ENCODE results near the gene FAM124B. TPM values are rescaled to one million over a fixed set of nuclear protein-coding genes. Genes with fewer than 3 reads are reported as not detected.
"Not testable (repeated sequence)": the region's sequence is repeated elsewhere in the genome, so short reads cannot be mapped to it uniquely, and the experiment has no call there.

The FAM124B gene
- total RNA-seq, 1 donor from 2014 or later = 10.1 TPM

- DNase-seq (ENCODE audit: low spot score) = no peak
Measured at GRCh38 chr2:224416656-224417360, 14.9 kb upstream of the FAM124B start.

- DNase-seq (ENCODE audit: low spot score) = no peak
Measured at GRCh38 chr2:224413381-224413780, 11.5 kb upstream of the FAM124B start.

GRCh38 chr2:224412141-224413015 lies 10.5 kb upstream of the FAM124B start:
- DNase-seq (ENCODE audit: low spot score) = peak; percentile 59

GRCh38 chr2:224410946-224411561 lies 9.1 kb upstream of the FAM124B start:
- no peak for DNase-seq (ENCODE audit: low spot score)

GRCh38 chr2:224408676-224409075 lies 6.8 kb upstream of the FAM124B start:
- DNase-seq (ENCODE audit: low spot score) = no peak

- DNase-seq (ENCODE audit: low spot score) = peak; percentile 9
Measured at GRCh38 chr2:224407241-224407701, 5.4 kb upstream of the FAM124B start.

GRCh38 chr2:224405841-224406370 lies 4.0 kb upstream of the FAM124B start:
- DNase-seq (ENCODE audit: low spot score) = no peak

- DNase-seq (ENCODE audit: low spot score) = no peak
Measured at GRCh38 chr2:224405412-224405811, 3.5 kb upstream of the FAM124B start.

- no peak for DNase-seq (ENCODE audit: low spot score)
Measured at GRCh38 chr2:224404796-224405195, 2.9 kb upstream of the FAM124B start.

GRCh38 chr2:224403657-224404056 lies 1.8 kb upstream of the FAM124B start:
- DNase-seq (ENCODE audit: low spot score) = no peak

GRCh38 chr2:224400886-224401632 lies 848 bp downstream of the FAM124B start:
- no peak for DNase-seq (ENCODE audit: low spot score)

GRCh38 chr2:224400174-224400810 lies 1.6 kb downstream of the FAM124B start:
- no peak for DNase-seq (ENCODE audit: low spot score)

GRCh38 chr2:224398289-224398688 lies 3.6 kb downstream of the FAM124B start:
- no peak for DNase-seq (ENCODE audit: low spot score)

- DNase-seq (ENCODE audit: low spot score) = not testable (repeated sequence)
Measured at GRCh38 chr2:224397100-224397499, 4.8 kb downstream of the FAM124B start.

GRCh38 chr2:224395620-224396390 lies 6.1 kb downstream of the FAM124B start:
- no peak for DNase-seq (ENCODE audit: low spot score)

- DNase-seq (ENCODE audit: low spot score) = no peak
Measured at GRCh38 chr2:224393157-224393872, 8.6 kb downstream of the FAM124B start.

- DNase-seq (ENCODE audit: low spot score) = no peak
Measured at GRCh38 chr2:224392545-224392944, 9.4 kb downstream of the FAM124B start.

GRCh38 chr2:224389317-224389716 lies 12.6 kb downstream of the FAM124B start:
- no peak for DNase-seq (ENCODE audit: low spot score)

GRCh38 chr2:224386876-224387275 lies 15.0 kb downstream of the FAM124B start:
- no peak for DNase-seq (ENCODE audit: low spot score)
